ENCODE results near the gene C2orf76.
"Not testable (repeated sequence)": the region's sequence is repeated elsewhere in the genome, so short reads cannot be mapped to it uniquely, and the experiment has no call there.

Gene C2orf76

GRCh38 chr2:119377294-119377992, 10.8 kb upstream of the C2orf76 start:
- DNase-seq: no peak

GRCh38 chr2:119376810-119377209, 10.2 kb upstream of the C2orf76 start:
- no peak for DNase-seq

- DNase-seq: not testable (repeated sequence)
Measured at GRCh38 chr2:119376406-119376805, 9.8 kb upstream of the C2orf76 start.

- not testable (repeated sequence) for DNase-seq
Measured at GRCh38 chr2:119373907-119374745, 7.5 kb upstream of the C2orf76 start.

- DNase-seq: no peak
Measured at GRCh38 chr2:119372778-119373568, 6.3 kb upstream of the C2orf76 start.

- DNase-seq: peak; percentile 33 to 77
Measured at GRCh38 chr2:119371111-119371510, 4.5 kb upstream of the C2orf76 start.

GRCh38 chr2:119369845-119370244, 3.2 kb upstream of the C2orf76 start:
- no peak for DNase-seq

GRCh38 chr2:119367472-119368099, 952 bp upstream of the C2orf76 start:
- DNase-seq: no peak

GRCh38 chr2:119366161-119366648, 429 bp downstream of the C2orf76 start:
- DNase-seq: peak in 1 of 2 experiments; percentile 46

GRCh38 chr2:119365436-119365835, 1.2 kb downstream of the C2orf76 start:
- no peak for DNase-seq

- no peak for DNase-seq
Measured at GRCh38 chr2:119364798-119365197, 1.8 kb downstream of the C2orf76 start.

GRCh38 chr2:119360423-119360966, 6.1 kb downstream of the C2orf76 start:
- no peak for DNase-seq

- no peak for DNase-seq
Measured at GRCh38 chr2:119359774-119360173, 6.9 kb downstream of the C2orf76 start.

- no peak for DNase-seq
Measured at GRCh38 chr2:119354860-119355259, 11.8 kb downstream of the C2orf76 start.

- DNase-seq: peak; percentile 14 to 76
Measured at GRCh38 chr2:119352357-119352756, 14.3 kb downstream of the C2orf76 start.

GRCh38 chr2:119350311-119350998, 16.2 kb downstream of the C2orf76 start:
- DNase-seq: peak in 1 of 2 experiments; percentile 43

- peak in 1 of 2 experiments; percentile 22 for DNase-seq
Measured at GRCh38 chr2:119349289-119349688, 17.3 kb downstream of the C2orf76 start.

GRCh38 chr2:119341684-119342083, 24.9 kb downstream of the C2orf76 start:
- no peak for DNase-seq

- no peak for DNase-seq
Measured at GRCh38 chr2:119339562-119339923, 27.1 kb downstream of the C2orf76 start.

GRCh38 chr2:119338826-119339561, 27.6 kb downstream of the C2orf76 start:
- no peak for DNase-seq

- no peak for DNase-seq
Measured at GRCh38 chr2:119338272-119338671, 28.4 kb downstream of the C2orf76 start.

All from NCI-H446 (cell line).